Measurements from ENCODE around the gene OCSTAMP.

- TF ChIP-seq CTCF (IDR thresholded peaks at IDR 0.05) (no peak), POLR2A (IDR thresholded peaks at IDR 0.05) (no peak)
These were observed 44.3 kb upstream of the OCSTAMP start for GRCh38 chr20:46594725-46595124.

Data from tibial nerve (tissue), 3 donors.